ENCODE measurements around the gene PNKD. TPM values are rescaled to one million over a fixed set of nuclear protein-coding genes. Genes with fewer than 3 reads are reported as not detected.
"Not testable (repeated sequence)": the region's sequence is repeated elsewhere in the genome, so short reads cannot be mapped to it uniquely, and the experiment has no call there.

PNKD gene
- total RNA-seq, 1 donor from 2014 or later, result 72.9 TPM

- ATAC-seq (ENCODE audit: poor library complexity) (no peak), DNase-seq (peak; percentile 37)
- intact Hi-C loops (cut with DNase I), result loop anchor here (5.0 kb wide), 1 partner anchor 79 kb away; no protein-coding TSS in a partner anchor
Measured at GRCh38 chr2:218266316-218266979, 3.9 kb upstream of the PNKD start.

DNA sequence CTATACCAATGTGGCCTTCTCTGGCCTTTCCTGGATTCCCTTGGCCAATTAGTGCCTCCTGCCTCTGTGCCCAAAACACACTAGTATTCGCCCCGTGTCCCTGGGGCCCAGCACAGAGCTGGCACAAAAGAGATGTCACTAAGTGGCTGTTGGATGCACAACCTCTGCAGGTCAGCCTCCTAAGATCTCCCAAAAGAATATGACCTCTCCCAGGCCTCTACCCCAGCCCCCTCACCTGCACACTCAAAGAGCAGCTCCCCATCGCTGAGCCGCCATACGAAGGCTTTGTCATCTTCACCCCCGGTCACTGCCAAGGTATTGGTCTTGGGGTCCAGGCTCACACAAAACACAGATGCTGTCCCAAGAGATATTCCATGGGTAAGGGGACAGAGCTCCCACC is 3.1 kb upstream of the PNKD start:
- ATAC-seq (ENCODE audit: poor library complexity), result no peak
- peak; percentile 21 for DNase-seq
- intact Hi-C loops (cut with DNase I), result loop anchor here (5.0 kb wide), 1 partner anchor 80 kb away; no protein-coding TSS in a partner anchor

DNA sequence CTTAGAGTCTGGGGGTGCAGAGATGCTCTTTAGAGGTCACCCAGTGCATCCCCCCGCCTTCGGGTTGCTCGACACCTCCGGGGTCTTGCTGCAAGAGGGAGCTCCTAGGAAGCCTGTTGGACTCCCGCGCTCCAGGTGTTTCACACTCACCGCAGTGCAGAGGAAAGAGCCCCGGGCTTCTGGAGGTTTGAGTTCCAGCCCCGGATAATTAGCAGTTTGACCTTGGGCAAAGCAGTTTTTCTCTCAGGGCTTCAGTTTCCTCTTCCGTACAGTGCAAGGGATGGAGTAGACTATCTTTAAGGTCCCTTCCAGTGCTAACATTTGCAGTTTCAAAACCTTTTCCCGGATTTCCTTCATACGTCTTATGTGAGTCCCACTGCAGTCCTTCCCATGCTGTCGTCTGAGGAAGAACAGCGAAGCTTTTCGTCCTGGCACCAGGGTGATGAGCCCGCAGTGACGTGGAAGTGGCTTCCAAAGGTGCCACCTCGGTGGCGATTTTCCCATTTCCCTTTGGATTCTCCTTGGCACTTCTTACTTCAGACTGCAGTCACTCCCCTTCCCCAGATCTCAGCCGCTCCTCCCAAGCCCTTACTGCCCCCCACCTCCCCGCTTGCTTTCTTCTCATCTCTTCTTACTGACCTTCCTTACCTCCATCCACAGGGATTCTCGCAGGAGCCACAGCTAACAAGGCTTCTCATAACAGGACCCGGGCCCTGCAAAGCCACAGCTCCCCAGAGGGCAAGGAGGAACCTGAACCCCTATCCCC is 585 bp downstream of the PNKD start:
- no peak for ATAC-seq (ENCODE audit: poor library complexity)
- DNase-seq, result peak; percentile 42
- intact Hi-C loops (cut with DNase I), result loop anchor here (10.0 kb wide), 1 partner anchor 194 kb away; no protein-coding TSS in a partner anchor

- no peak for ATAC-seq (ENCODE audit: poor library complexity)
- intact Hi-C loops (cut with DNase I), result loop anchor here (10.0 kb wide), 1 partner anchor 193 kb away; no protein-coding TSS in a partner anchor
Measured at GRCh38 chr2:218271487-218271797, 1.1 kb downstream of the PNKD start.

DNA sequence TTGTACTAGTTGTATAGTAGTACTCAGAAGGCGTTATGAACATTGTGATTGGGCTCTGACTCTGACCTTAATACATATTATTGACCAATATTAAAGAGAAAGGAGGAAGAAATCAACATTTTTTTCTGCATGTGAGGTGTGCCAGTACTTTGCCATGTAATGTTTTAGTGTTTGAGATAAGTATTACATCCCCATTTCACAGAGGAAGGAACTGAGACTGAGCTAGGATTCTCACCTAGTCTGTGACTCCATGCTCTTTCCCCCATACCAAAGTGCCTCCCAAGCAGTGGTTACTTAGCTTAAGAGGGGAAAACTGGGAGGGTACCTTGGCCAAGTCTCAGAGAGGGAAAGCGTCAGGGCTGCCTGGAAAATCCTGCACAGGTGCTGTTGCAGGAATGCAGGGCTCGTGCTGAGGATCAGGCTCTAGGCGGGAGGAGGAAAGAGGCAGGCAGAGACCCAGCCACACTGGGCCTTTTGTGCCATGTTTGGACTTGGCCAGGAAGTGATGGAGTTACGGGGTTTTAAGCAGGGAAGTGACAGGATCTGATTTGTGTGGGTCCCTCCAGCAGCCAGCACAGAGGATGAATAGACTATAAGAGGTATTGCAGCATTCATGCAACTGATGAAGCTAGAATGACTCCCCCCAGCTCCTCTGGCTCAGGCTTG is 1.7 kb downstream of the PNKD start:
- intact Hi-C loops (cut with DNase I), result loop anchor here (10.0 kb wide), 1 partner anchor 193 kb away; no protein-coding TSS in a partner anchor
- ATAC-seq (ENCODE audit: poor library complexity), result no peak
- DNase-seq, result no peak

More at GRCh38 chr2:218271487-218271797, 1.1 kb downstream of the PNKD start:
- no peak for DNase-seq

DNA sequence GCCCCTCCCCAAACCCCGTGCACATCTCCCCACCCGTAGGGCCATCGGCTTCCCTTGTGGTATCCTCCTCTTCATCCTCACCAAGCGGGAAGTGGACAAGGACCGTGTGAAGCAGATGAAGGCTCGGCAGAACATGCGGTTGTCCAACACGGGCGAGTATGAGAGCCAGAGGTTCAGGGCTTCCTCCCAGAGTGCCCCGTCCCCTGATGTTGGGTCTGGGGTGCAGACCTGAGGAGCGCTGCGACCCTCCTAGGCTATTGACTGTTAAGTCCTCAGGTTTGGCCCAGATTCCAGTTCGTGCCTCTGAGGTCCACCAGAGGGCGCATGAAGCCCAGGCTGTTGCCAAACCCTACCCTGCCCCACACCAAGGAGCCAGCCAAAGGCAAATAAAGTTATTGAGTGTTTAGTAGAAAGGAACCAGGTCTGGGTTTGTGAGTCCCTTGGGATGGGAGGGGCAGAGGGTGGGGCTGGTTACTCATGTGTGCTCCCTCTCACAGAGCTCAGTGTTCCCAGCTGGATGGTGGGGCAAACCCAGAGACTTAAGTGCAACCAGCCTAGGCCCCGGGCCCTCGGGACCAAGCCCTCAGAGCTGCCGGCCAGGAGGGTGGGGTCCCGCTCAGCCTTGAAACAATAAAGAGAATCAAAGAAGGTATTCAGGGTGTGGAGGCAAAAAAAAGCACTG is 2.4 kb downstream of the PNKD start:
- intact Hi-C loops (cut with DNase I), result loop anchor here (10.0 kb wide), 1 partner anchor 192 kb away; no protein-coding TSS in a partner anchor
- DNase-seq, result peak; percentile 88
- ATAC-seq (ENCODE audit: poor library complexity), result peak; percentile 46

DNA sequence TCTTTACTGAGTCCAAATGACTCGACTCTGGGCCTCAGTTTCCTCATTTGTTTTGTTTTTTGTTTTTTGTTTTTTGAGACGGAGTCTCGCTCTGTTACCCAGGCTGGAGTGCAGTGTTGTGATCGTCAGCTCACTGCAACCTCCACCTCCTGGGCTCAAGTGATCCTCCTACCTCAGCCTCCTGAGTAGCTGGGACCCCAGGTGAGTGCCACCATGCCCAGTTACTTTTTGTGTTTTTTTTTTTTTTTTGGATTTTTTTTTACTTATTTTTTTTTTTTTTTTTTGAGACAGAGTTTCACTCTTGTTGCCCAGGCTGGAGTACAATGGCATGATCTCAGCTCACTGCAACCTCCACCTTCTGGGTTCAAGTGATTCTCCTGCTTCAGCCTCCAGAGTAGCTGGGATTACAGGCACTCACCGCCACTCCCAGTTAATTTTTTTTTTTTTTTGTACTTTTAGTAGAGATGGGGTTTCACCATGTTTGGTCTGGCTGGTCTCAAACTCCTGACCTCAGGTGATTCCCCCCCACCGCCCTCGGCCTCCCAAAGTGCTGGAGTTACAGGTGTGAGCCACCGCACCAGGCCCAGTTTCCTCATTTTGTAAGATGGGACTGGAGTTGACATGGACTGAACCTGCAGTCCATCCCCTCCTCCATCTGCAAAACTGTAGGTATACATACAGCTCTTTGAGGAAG is 3.0 kb downstream of the PNKD start:
- not testable (repeated sequence) for ATAC-seq (ENCODE audit: poor library complexity)
- DNase-seq, result peak; percentile 47
- intact Hi-C loops (cut with DNase I), result loop anchor here (10.0 kb wide), 1 partner anchor 191 kb away; no protein-coding TSS in a partner anchor

DNA sequence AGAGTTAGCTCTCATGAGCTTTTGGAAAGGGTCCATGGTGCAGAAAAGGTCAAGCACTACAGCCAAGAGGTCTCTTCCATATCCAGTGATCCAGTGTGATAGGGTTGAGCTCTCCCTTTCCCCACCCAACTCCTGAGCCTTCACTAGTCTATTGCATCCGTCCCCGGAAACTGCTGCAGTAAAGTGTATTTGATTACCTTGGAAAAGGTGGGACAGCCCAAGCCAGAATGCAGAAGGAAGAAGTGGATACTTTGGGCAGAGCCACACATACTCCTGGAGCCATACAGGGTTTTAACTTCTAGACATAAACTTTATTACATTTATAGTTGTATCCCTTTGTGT is 3.6 kb downstream of the PNKD start:
- intact Hi-C loops (cut with DNase I), result loop anchor here (10.0 kb wide), 1 partner anchor 191 kb away; no protein-coding TSS in a partner anchor
- ATAC-seq (ENCODE audit: poor library complexity), result no peak
- DNase-seq, result no peak

DNA sequence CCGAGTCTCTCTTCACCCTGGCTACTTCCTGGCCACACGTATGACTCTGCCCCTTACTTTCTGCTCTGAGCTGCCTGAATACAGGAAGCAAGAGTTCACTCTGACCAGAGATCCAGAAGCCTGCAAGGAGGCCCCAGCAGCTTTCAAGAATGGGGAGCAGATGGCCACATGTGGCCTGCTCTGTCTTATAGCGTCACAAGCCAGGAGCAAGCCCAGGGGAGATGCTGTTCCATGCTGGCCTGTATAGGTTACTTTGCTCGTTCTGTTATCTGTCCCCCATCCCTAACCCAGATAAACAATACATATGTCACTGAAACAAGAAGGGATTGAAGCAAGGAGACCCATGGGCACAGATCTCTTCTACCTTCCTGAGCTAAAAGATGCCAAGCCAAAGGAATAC is 4.3 kb downstream of the PNKD start:
- DNase-seq, result no peak
- ATAC-seq (ENCODE audit: poor library complexity), result no peak
- intact Hi-C loops (cut with DNase I), result loop anchor here (10.0 kb wide), 1 partner anchor 190 kb away; no protein-coding TSS in a partner anchor

DNA sequence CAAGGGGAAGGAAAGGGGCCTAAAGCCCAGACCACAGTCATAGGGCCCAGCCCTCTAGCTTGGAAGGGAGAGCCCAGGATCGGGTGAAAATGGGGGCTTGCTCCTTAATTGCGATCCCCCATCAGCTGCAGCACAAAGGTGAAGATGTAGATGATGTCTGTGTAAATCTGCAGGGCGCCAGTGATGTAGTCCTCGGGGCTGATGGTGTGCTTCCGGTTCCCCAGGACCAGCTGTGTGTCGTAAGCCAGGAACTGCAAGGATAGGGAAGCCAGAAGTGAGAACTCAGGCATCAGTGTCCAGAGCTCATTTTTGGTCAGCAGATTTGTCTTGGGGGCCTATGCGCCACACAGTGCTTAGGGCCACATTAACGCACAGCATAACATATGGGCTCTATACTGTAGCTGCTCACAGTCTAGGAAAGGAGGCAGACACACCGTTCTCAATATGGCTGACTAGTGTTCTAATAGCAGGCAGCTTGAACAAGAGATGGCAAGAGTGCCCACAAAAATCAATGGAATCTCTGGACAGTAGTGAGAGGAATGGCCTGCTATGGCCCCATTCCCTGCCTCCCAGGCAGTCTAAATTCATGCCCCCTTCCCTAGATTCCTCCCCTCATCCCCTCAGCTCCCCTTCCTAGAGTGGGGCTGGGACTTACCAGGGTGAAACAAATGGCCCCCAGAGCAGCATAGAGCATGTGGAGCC is 5.2 kb downstream of the PNKD start:
- no peak for DNase-seq
- no peak for ATAC-seq (ENCODE audit: poor library complexity)
- intact Hi-C loops (cut with DNase I), result loop anchor here (10.0 kb wide), 1 partner anchor 189 kb away; no protein-coding TSS in a partner anchor

- intact Hi-C loops (cut with DNase I), result loop anchor here (10.0 kb wide), 1 partner anchor 188 kb away; no protein-coding TSS in a partner anchor
- no peak for DNase-seq
- ATAC-seq (ENCODE audit: poor library complexity), result no peak
Measured at GRCh38 chr2:218276986-218277755, 6.9 kb downstream of the PNKD start.

DNA sequence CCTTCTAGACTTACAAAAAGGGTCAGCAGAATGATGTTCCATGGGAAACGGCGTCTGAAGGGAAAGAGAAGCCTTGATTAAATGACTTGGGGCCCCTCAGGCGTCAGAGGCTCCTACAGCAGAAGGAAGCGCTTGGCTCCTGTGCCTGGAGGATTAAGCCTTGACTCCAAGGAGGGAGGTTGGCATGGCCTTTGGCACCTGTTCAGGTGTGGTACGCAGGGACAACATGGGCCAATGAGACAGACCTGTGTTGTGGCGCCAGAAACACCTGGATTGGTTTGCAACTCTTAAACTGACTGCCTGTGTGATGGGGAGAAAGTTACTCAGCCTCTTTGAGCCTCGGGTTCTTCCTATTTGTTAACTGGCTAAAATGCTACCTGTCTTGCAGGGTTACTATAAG is 7.6 kb downstream of the PNKD start:
- ATAC-seq (ENCODE audit: poor library complexity) (no peak), DNase-seq (no peak)
- intact Hi-C loops (cut with DNase I), result loop anchor here (10.0 kb wide), 1 partner anchor 187 kb away; no protein-coding TSS in a partner anchor

DNA sequence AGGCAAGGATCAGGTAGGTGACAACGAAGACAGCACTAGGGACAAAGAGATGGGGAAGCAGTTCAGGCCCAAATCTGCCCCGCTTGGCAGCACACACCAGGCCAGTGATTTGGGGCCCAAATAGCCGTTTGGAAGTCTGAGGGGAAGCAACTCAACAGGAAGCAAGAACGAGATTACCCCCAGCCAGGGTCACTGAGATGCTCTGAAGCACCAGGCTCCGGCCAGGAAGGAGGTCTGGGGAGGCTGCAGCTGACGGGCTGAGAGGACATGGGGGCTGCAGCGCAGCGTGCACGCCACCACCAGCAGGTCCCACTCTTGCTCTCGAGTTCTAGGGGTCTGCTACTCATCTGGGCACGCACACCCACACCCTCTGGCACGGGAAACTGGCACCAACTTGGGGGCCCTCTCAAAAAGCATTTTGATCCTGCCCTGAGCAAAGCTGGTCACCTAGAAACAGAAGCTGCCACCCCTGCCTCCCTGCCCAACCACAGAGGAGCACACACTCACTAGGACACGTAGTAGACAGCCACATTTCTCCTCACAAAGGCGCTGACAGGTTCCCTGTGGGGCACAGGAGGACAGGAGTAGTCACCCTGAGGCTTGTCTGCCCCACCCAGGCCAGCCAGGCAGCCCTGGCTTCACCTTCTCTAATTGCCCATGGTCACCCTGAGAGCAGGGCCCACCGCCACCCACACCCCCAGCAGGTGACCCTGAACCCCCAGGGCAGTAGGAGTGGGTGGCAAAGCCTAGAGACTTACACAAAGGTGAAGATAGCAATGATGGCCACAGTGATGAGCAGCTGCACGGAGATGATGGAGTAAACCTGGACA is 8.4 kb downstream of the PNKD start:
- no peak for ATAC-seq (ENCODE audit: poor library complexity)
- no peak for DNase-seq
- intact Hi-C loops (cut with DNase I), result loop anchor here (10.0 kb wide), 1 partner anchor 186 kb away; no protein-coding TSS in a partner anchor

- intact Hi-C loops (cut with DNase I), result no loop called here
- DNase-seq (peak; percentile 40), ATAC-seq (ENCODE audit: poor library complexity) (no peak)
Measured at GRCh38 chr2:218280260-218280870, 10.0 kb downstream of the PNKD start.

DNA sequence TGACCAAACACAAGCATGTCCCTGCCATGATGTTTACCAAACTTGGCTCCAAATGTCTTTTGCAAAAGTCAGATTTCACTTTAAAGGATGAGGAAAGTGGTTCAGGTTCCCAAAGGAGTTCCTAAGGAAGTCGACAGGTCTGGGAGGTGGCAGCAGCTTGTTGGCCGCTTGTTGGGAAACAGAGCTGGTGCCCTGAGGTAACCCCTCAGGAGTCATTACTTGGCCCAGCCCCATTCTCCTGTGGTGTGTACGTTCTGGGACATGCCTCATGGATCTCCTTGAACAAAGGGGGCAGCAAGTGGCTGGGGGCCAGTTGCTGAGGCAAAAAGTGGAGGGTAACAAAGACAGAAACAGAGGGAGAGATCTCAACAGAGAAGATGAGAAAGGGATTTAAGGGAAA is 11.1 kb downstream of the PNKD start:
- ATAC-seq (ENCODE audit: poor library complexity) (peak; percentile 42), DNase-seq (peak; percentile 56)
- intact Hi-C loops (cut with DNase I), result no loop called here
